ENCODE results near the gene VDAC2. TPM values are rescaled to one million over a fixed set of nuclear protein-coding genes. Genes with fewer than 3 reads are reported as not detected.

Gene VDAC2
- total and polyA plus RNA-seq, 2 experiments from 2014 or later = 242 to 311 TPM

- TF ChIP-seq ZNF462 (CRISPR knock-in tag; IDR thresholded peaks at IDR 0.05) (no peak), ETS1 (IDR thresholded peaks at IDR 0.05) (no peak), CREB1 (CRISPR knock-in tag; IDR thresholded peaks at IDR 0.05; ENCODE audit: low read depth) (no peak), REST (IDR thresholded peaks at IDR 0.05; ENCODE audit: unreplicated experiment) (no peak), ZNF331 (CRISPR knock-in tag; IDR thresholded peaks at IDR 0.05; ENCODE audit: low read depth) (no peak), POLR2AphosphoS5 (IDR thresholded peaks at IDR 0.05; ENCODE audit: low read depth) (no peak), CTCF (conservative IDR thresholded peaks at IDR 0.05; ENCODE audit: low read depth in 2 of 2) (no peak)
These were observed 27.8 kb downstream of the VDAC2 start (continued) for GRCh38 chr10:75238182-75239095.

Measured in GM23338 (cell line).